MCF 10A (cell line): Measurements from ENCODE around the gene VEGFB. TPM values are rescaled to one million over a fixed set of nuclear protein-coding genes. Genes with fewer than 3 reads are reported as not detected.

Experiments used
- BruUV-seq: library from RNA; stranded (reverse); fragments of 400-500 nt; replicated peaks from 2 replicates; lab custom pipeline; 2021; lab: Mats Ljungman, UMichigan
- CTCF ChIA-PET: fragments of 300-600 bp; sonication (Branson Sonifier 250); formaldehyde crosslinking; extraction: SDS; loops from one replicate; lab custom pipeline; 2021; ENCODE audit warnings: antibody characterized with exemption, inconsistent platforms; lab: Yijun Ruan, JAX
- POLR2A ChIA-PET: fragments of 300-600, 350-650 bp; sonication (Branson Sonifier 250); formaldehyde crosslinking; extraction: SDS; loops from one replicate; lab custom pipeline; 2020; ENCODE audit warnings: antibody characterized with exemption, inconsistent platforms; lab: Yijun Ruan, JAX
- DNase-seq: peaks from one replicate; pipeline ENCODE4 v3.0.0-alpha.2; 2018; ENCODE audit not compliant: unreplicated experiment
- H3K27ac Mint-ChIP-seq: one replicate; pipeline ENCODE4 v1.8.0; 2022; ENCODE audit warnings: mild to moderate bottlenecking, low read depth, mixed read lengths; ENCODE audit not compliant: unreplicated experiment
- H3K27me3 Mint-ChIP-seq: one replicate; pipeline ENCODE4 v1.8.0; 2022; ENCODE audit warnings: mixed read lengths; ENCODE audit not compliant: insufficient read depth, unreplicated experiment
- H3K36me3 Mint-ChIP-seq: one replicate; pipeline ENCODE4 v1.8.0; 2022; ENCODE audit warnings: mild to moderate bottlenecking, moderate library complexity, mixed read lengths; ENCODE audit not compliant: insufficient read depth, unreplicated experiment
- H3K4me1 Mint-ChIP-seq: one replicate; pipeline ENCODE4 v1.8.0; 2022; ENCODE audit warnings: mixed read lengths; ENCODE audit not compliant: insufficient read depth, unreplicated experiment
- H3K4me3 Mint-ChIP-seq: one replicate; pipeline ENCODE4 v1.8.0; 2022; ENCODE audit warnings: mild to moderate bottlenecking, moderate library complexity, mixed read lengths; ENCODE audit not compliant: unreplicated experiment
- H3K9me3 Mint-ChIP-seq: one replicate; pipeline ENCODE4 v1.8.0; 2022; ENCODE audit warnings: mixed read lengths; ENCODE audit not compliant: unreplicated experiment
- intact Hi-C: fragments of 100-400 bp; cut with micrococcal nuclease; formaldehyde crosslinking; loops from 2 replicates; pipeline ENCODE4 v1.14.1; 2022
- total RNA-seq: library from RNA; stranded (reverse); gene quantifications from 2 replicates; pipeline ENCODE4 v1.2.3, GENCODE V29; 2022
- TF ChIP-seq, protein P1 (sequence below): fragments of 200-600 bp; IDR thresholded peaks from one replicate; pipeline ENCODE4 v1.8.0; 2022; ENCODE audit warnings: antibody characterized with exemption, mild to moderate bottlenecking; ENCODE audit not compliant: unreplicated experiment

Gene VEGFB
- total RNA-seq, 1 experiment from 2014 or later, result 46.0 TPM

DNA sequence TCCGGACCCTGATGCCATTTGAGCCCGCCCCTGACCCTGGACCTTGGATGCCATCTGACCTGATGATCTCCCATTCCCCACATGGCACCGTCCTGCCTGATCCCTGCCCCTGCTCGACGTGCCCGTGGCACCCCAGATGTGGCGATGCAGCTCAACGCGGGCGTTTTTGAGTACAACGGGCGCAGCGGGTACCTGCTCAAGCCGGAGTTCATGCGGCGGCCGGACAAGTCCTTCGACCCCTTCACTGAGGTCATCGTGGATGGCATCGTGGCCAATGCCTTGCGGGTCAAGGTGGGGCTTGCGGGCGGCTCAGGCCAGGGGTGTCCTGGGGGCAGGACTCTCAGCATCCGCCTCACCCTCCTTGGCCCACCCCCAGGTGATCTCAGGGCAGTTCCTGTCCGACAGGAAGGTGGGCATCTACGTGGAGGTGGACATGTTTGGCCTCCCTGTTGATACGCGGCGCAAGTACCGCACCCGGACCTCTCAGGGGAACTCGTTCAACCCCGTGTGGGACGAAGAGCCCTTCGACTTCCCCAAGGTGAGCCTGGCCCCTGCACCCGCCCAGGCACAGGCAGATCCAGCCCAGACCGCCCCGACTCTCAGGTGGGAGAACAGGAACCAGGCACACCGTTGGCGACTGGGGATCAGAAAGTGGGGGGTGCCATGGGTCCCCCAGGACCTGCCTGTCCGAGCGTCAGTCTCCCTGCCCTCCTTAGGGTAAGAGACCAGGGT lies 28.1 kb downstream of the VEGFB start:
- H3K9me3 Mint-ChIP-seq, result no peaks in the 10 kb centered on the region
- intact Hi-C loops, result no loop called here
- ChIA-PET CTCF (interaction anchor here (1.3 to 3.3 kb wide), 3 partner anchors 12 to 42 kb away, joined by 5 to 14 read pairs (median 12); partner anchors contain the start of gene PLCB3), POLR2A (interaction anchor here (1.7 kb wide), 1 partner anchor 8 kb away, joined by 6 read pairs; no protein-coding TSS in a partner anchor)
- BruUV-seq, result no TSS peak
- peaks cover 9% of the 10 kb centered on the region for H3K4me1 Mint-ChIP-seq
- no peaks in the 10 kb centered on the region for H3K27me3 Mint-ChIP-seq
- TF ChIP-seq, protein P1, sequence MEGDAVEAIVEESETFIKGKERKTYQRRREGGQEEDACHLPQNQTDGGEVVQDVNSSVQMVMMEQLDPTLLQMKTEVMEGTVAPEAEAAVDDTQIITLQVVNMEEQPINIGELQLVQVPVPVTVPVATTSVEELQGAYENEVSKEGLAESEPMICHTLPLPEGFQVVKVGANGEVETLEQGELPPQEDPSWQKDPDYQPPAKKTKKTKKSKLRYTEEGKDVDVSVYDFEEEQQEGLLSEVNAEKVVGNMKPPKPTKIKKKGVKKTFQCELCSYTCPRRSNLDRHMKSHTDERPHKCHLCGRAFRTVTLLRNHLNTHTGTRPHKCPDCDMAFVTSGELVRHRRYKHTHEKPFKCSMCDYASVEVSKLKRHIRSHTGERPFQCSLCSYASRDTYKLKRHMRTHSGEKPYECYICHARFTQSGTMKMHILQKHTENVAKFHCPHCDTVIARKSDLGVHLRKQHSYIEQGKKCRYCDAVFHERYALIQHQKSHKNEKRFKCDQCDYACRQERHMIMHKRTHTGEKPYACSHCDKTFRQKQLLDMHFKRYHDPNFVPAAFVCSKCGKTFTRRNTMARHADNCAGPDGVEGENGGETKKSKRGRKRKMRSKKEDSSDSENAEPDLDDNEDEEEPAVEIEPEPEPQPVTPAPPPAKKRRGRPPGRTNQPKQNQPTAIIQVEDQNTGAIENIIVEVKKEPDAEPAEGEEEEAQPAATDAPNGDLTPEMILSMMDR, result no peak
- DNase-seq, result no peak
- H3K4me3 Mint-ChIP-seq, result no peak overlapping the region
- H3K36me3 Mint-ChIP-seq, result peaks cover 56% of the 10 kb centered on the region
- no peak overlapping the region for H3K27ac Mint-ChIP-seq

DNA sequence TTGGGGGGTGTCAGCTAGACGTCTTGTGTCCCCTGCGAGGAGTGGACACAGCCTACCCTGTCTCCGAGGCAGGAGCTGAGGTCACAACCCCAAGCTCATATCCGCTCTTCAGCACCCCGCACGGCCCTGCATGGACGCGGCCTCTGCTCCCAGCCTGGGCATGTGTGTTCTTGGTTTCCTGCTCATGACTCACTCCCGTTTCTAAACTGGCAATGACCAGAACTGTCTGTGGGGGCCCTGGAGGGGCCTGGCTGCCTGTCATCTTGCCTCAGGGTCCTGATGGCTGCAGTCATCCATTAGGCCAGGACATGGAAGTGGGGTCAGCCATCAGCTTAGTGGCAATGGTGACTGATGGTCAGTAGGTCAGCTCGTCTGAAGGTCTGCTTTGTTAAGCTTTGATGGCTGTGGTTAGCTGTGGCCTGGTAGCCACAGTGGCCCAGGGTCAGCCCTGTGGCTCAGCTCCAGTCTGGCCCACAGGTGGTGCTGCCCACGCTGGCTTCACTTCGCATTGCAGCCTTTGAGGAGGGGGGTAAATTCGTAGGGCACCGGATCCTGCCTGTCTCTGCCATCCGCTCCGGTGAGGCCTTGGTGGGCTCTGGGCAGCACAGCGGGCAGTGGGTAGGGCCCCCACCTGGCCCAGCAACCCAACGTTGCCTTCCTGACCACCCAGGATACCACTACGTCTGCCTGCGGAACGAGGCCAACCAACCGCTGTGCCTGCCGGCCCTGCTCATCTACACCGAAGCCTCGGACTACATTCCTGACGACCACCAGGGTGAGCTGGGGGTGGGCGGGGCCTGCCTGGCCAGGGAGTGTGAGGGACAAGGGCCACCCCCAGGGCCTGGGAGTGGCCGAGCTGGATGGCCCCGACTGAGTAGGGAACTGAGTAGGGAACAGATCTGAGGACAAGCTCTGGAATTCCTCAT lies 28.9 kb downstream of the VEGFB start:
- ChIA-PET POLR2A (no interaction called here), CTCF (interaction anchor here (0.6 to 3.3 kb wide), 6 partner anchors 9 to 617 kb away, joined by 3 to 14 read pairs (median 4); partner anchors contain the start of gene PLCB3)
- intact Hi-C loops, result no loop called here
- DNase-seq, result peak; percentile 42
- peaks cover 58% of the 10 kb centered on the region for H3K36me3 Mint-ChIP-seq
- H3K4me1 Mint-ChIP-seq, result peaks cover 13% of the 10 kb centered on the region
- H3K9me3 Mint-ChIP-seq, result no peaks in the 10 kb centered on the region
- H3K4me3 Mint-ChIP-seq, result no peak overlapping the region
- TF ChIP-seq, protein P1, result no peak
- H3K27ac Mint-ChIP-seq, result no peak overlapping the region
- no TSS peak for BruUV-seq
- no peaks in the 10 kb centered on the region for H3K27me3 Mint-ChIP-seq

DNA sequence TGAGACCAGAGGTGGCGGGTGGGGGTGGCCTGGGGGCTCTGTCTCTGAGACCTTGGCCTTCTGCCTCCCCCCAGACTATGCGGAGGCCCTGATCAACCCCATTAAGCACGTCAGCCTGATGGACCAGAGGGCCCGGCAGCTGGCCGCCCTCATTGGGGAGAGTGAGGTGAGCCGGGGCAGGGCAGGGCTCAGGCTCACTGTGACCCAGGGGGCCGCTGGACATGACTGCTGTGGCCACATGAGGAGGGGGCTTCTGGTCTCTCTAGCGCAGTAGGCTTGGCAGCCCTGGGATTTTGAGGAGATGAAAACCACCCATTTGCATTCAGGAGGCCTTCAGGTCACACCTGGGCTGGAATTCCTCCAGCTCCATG lies 29.5 kb downstream of the VEGFB start:
- no peak overlapping the region for H3K27ac Mint-ChIP-seq
- BruUV-seq, result no TSS peak
- DNase-seq, result no peak
- POLR2A ChIA-PET, result interaction anchor here (0.7 kb wide), 1 partner anchor 23 kb away, joined by 3 read pairs; the partner anchor contains the start of gene FKBP2
- CTCF ChIA-PET, result interaction anchor here (0.6 to 3.3 kb wide), 6 partner anchors 10 to 616 kb away, joined by 3 to 14 read pairs (median 4); partner anchors contain the start of gene PLCB3
- TF ChIP-seq, protein P1, result no peak
- intact Hi-C loops, result no loop called here
- H3K27me3 Mint-ChIP-seq, result no peaks in the 10 kb centered on the region
- H3K4me3 Mint-ChIP-seq, result no peak overlapping the region
- peaks cover 20% of the 10 kb centered on the region for H3K4me1 Mint-ChIP-seq
- H3K36me3 Mint-ChIP-seq, result peaks cover 58% of the 10 kb centered on the region
- H3K9me3 Mint-ChIP-seq, result no peaks in the 10 kb centered on the region
